Central memory CD8-positive, alpha-beta T cell (primary cell): ENCODE measurements around the gene GADL1.

Source experiments
- ATAC-seq: fragments of 150-1000 bp; cut with Tn5 transposase; replicated peaks from 2 replicates; pipeline ENCODE4 v1.10.0; 2022; ENCODE audit warnings: mild to moderate bottlenecking, moderate FRiP score, moderate number of reproducible peaks; ENCODE audit not compliant: poor library complexity, severe bottlenecking; ENCODE audit errors: extremely low read depth
- DNase-seq, 2 donors: peaks; one replicate each; pipeline ENCODE4 v3.0.0; 2021; ENCODE audit warnings: low spot score in 2 of 2
- H3K27ac Mint-ChIP-seq: one replicate; pipeline ENCODE4 v1.8.0; 2022; ENCODE audit warnings: low read depth, mild to moderate bottlenecking, moderate library complexity, mixed read lengths
- H3K27me3 Mint-ChIP-seq: one replicate; pipeline ENCODE4 v1.8.0; 2022; ENCODE audit warnings: mixed read lengths
- H3K36me3 Mint-ChIP-seq: one replicate; pipeline ENCODE4 v1.8.0; 2022; ENCODE audit warnings: mild to moderate bottlenecking, moderate library complexity, mixed read lengths; ENCODE audit not compliant: insufficient read depth
- H3K4me1 Mint-ChIP-seq: one replicate; pipeline ENCODE4 v1.8.0; 2022; ENCODE audit warnings: mixed read lengths
- H3K4me3 Mint-ChIP-seq: one replicate; pipeline ENCODE4 v1.8.0; 2022; ENCODE audit warnings: mild to moderate bottlenecking, moderate library complexity, mixed read lengths
- H3K9me3 Mint-ChIP-seq: one replicate; pipeline ENCODE4 v1.8.0; 2022; ENCODE audit warnings: mixed read lengths

GADL1 gene

DNA sequence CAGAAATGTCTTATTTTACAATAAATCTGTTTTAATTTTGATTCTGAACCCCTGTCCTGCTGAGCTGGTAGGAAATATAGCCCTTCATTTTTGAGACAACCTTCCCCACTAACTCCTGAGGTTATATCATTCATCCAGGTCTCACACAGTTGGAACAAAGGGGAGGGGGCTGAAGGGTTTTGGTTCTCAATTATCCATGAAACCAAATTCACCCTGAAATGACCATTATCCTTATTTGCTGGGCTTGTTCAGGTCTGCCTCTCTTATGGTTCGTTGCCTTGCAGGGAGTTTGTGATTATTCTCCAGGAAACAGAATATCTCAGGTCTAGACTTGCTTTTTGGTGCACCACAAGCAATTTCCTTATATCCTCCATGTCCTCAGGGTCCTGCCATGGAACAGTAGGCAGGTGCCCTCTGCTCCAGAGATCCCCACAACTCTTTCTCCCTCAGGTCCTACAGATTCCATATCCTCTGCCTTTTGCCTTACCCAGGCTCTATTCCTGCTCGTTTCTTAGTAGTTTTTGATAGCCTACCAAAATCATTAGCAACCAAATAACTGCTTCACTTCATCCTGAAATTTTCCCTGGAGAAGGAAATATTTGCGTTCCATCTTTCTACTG is 193.6 kb downstream of the GADL1 start:
- Mint-ChIP-seq H3K27ac (no peak overlapping the region), H3K27me3 (no peaks in the 10 kb centered on the region), H3K4me1 (peaks cover 17% of the 10 kb centered on the region), H3K36me3 (peaks cover 8% of the 10 kb centered on the region), H3K4me3 (no peak overlapping the region), H3K9me3 (no peaks in the 10 kb centered on the region)
- ATAC-seq (no peak), DNase-seq (no peak)

GRCh38 chr3:30699927-30700326 is 194.5 kb downstream of the GADL1 start:
- Mint-ChIP-seq H3K36me3 (peaks cover 17% of the 10 kb centered on the region), H3K27ac (no peak overlapping the region), H3K27me3 (no peaks in the 10 kb centered on the region), H3K4me1 (peaks cover 22% of the 10 kb centered on the region), H3K9me3 (no peaks in the 10 kb centered on the region), H3K4me3 (no peak overlapping the region)
- ATAC-seq: no peak
- DNase-seq: no peak

GRCh38 chr3:30698549-30698948 is 195.9 kb downstream of the GADL1 start:
- no peak for ATAC-seq
- no peaks in the 10 kb centered on the region for H3K27me3 Mint-ChIP-seq
- H3K36me3 Mint-ChIP-seq: peaks cover 23% of the 10 kb centered on the region
- H3K4me1 Mint-ChIP-seq: peaks cover 29% of the 10 kb centered on the region
- H3K4me3 Mint-ChIP-seq: no peak overlapping the region
- no peak for DNase-seq
- no peak overlapping the region for H3K27ac Mint-ChIP-seq
- H3K9me3 Mint-ChIP-seq: no peaks in the 10 kb centered on the region

- H3K4me1 Mint-ChIP-seq: peaks cover 37% of the 10 kb centered on the region
- H3K4me3 Mint-ChIP-seq: no peak overlapping the region
Observed at GRCh38 chr3:30696896-30697295, 197.6 kb downstream of the GADL1 start.

DNA sequence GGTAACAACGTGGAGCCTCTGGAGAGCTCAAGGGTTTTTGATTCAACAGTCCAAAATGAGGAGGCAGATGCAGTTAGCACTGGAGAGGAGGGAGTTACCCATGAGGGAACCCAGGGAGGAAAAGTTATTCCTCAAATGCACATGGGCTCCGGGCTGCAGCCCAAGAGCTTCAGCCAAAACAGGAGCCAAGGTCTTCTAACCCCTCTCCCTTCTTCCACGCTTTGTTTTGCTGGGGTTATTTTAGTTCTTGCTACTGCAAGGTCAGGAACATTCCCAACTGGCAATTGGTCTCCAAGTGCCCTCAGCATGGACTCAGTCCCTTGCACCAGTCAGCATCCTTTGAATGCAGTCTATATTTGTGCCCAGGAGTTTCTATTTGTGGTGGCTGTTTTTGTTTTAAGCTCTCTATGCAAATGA is 198.1 kb downstream of the GADL1 start:
- ATAC-seq (no peak), DNase-seq (no peak)
- H3K27ac Mint-ChIP-seq: peak overlapping the region; percentile 57
- H3K27me3 Mint-ChIP-seq: no peaks in the 10 kb centered on the region
- no peak overlapping the region for H3K4me3 Mint-ChIP-seq
- peaks cover 37% of the 10 kb centered on the region for H3K4me1 Mint-ChIP-seq
- peaks cover 35% of the 10 kb centered on the region for H3K36me3 Mint-ChIP-seq
- no peaks in the 10 kb centered on the region for H3K9me3 Mint-ChIP-seq

More at GRCh38 chr3:30696896-30697295, 197.6 kb downstream of the GADL1 start:
- Mint-ChIP-seq H3K9me3 (no peaks in the 10 kb centered on the region), H3K36me3 (peaks cover 33% of the 10 kb centered on the region), H3K27ac (peak overlapping the region; percentile 58), H3K27me3 (no peaks in the 10 kb centered on the region)
- ATAC-seq (no peak), DNase-seq (no peak)

DNA sequence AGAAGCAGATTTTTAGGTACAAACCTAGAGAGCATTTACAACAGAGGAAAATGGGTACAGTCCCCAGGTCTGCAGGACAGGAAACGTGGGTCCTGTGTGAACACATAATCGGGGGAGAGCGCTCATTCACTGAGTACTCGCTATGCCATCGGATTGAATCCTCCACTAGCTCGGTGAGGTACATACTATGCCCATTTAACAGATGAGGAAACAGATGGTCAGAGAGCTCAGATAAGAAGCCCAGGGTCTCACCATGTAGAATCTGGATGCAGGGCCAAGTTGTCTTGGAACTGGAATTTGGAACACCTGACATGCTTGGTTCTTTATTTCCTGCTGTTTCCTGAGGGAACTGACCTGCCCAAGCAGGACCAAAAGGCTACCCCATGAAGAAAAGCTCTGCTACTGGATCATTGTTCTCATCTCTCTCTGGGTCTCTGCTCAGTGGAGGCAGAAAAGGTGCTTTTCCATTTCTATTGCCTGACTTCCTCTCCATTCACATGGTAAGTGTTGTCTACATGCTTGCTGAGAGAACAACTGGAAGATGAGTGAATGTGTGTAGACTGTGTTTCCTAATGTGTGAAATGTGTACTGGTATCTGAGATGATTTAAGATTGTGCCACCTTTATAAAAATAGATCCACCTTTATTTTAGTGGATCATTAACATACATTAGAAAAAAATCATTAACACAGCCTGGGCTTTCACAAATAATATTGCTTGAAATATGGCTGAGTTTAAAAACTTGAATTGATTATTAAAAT is 199.0 kb downstream of the GADL1 start:
- no peaks in the 10 kb centered on the region for H3K27me3 Mint-ChIP-seq
- H3K27ac Mint-ChIP-seq: peak overlapping the region; percentile 57

DNA sequence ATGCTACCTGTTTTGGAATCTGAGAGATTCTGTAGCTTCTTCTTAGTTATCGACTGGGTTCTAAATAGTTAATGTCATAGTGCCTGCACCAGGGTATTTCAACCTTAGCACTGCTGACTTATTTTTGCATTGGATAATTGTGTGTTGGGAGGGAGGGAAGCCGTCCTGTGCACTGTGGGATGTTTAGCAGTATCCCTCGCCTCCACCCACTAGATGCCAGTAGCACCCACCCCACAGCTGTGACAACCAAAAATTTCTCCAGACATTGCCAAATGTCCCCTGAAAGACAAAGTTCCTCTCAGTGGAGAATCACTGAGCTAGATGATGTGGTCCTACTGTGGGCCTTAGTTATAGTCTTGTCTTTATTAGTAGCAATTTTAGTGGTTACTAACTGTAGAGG is 199.8 kb downstream of the GADL1 start:
- Mint-ChIP-seq H3K9me3 (no peaks in the 10 kb centered on the region), H3K36me3 (peaks cover 52% of the 10 kb centered on the region), H3K27ac (no peak overlapping the region), H3K4me3 (no peak overlapping the region), H3K4me1 (peaks cover 50% of the 10 kb centered on the region), H3K27me3 (no peaks in the 10 kb centered on the region)
- ATAC-seq: no peak
- no peak for DNase-seq

More for the DNA sequence above, 199.0 kb downstream of the GADL1 start:
- no peak overlapping the region for H3K4me3 Mint-ChIP-seq
- peaks cover 42% of the 10 kb centered on the region for H3K4me1 Mint-ChIP-seq
- ATAC-seq: no peak
- peaks cover 44% of the 10 kb centered on the region for H3K36me3 Mint-ChIP-seq
- H3K9me3 Mint-ChIP-seq: no peaks in the 10 kb centered on the region
- no peak for DNase-seq

- Mint-ChIP-seq H3K36me3 (peaks cover 57% of the 10 kb centered on the region), H3K27ac (no peak overlapping the region), H3K4me3 (no peak overlapping the region), H3K4me1 (peaks cover 53% of the 10 kb centered on the region), H3K27me3 (no peaks in the 10 kb centered on the region), H3K9me3 (no peaks in the 10 kb centered on the region)
- no peak for DNase-seq
- no peak for ATAC-seq
Observed at GRCh38 chr3:30694148-30694547, 200.3 kb downstream of the GADL1 start.

DNA sequence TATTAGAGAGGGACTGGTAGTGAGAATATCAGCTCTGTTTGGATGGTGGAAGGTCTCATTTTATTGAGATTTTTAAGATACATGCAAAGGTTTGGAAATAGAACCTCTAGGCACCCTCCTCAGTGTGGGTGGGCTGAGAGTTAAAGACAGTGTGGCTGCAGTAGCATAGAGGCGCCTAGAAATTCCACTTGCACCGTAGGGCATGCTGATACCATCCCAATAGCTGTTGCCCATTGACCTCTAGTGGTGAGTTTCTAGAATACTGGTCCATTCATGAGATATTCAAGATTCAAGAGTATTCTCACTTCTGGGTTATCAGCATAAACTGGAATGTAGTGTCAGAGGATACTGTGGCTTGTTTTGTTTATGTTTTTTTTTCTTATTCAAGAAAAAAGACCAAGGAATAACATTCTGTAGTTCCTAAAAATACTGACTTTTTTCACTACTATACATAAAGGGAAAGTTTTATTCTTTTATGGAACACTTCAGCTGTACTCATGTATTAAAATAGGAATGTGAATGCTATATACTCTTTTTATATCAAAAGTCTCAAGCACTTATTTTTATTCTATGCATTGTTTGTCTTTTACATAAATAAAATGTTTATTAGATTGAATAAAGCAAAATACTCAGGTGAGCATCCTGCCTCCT is 200.9 kb downstream of the GADL1 start:
- Mint-ChIP-seq H3K27ac (no peak overlapping the region), H3K36me3 (peaks cover 56% of the 10 kb centered on the region), H3K9me3 (no peaks in the 10 kb centered on the region), H3K4me3 (no peak overlapping the region), H3K4me1 (peaks cover 59% of the 10 kb centered on the region), H3K27me3 (no peaks in the 10 kb centered on the region)
- DNase-seq (peak in 1 of 2 donors; percentile 34), ATAC-seq (peak; percentile 91)

DNA sequence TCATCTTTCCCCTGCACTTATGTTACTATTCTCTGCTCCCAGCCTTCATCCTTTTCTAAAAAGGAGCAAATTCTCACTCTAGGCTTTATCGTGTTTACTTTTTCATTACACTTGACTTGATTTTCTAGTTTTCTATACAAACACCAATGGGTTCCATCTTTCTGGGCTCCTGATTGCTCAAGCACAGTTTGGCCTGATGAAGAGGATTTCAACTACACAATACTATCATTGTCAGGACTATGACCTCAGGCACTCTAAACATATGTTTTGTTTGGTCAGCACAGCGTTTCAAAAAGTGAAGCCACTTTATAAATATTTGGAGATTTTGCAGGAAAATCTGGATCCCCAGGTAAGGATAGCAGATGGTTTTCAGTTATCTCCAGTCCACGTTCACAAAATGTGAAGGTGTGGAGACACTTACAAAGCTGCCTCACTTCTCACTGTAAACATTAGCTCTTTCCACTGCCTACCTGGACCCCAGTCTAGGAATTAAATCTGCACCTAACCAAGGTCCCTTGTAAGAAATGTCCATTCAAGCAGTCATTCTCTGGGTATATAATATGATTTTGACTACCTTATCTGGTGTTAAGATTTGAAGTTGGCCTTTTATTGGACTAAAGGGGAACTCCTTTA is 201.8 kb downstream of the GADL1 start:
- no peak for DNase-seq
- no peaks in the 10 kb centered on the region for H3K27me3 Mint-ChIP-seq
- H3K27ac Mint-ChIP-seq: peak overlapping the region; percentile 62
- H3K4me1 Mint-ChIP-seq: peaks cover 66% of the 10 kb centered on the region
- ATAC-seq: no peak
- H3K4me3 Mint-ChIP-seq: no peak overlapping the region
- peaks cover 65% of the 10 kb centered on the region for H3K36me3 Mint-ChIP-seq
- no peaks in the 10 kb centered on the region for H3K9me3 Mint-ChIP-seq

DNA sequence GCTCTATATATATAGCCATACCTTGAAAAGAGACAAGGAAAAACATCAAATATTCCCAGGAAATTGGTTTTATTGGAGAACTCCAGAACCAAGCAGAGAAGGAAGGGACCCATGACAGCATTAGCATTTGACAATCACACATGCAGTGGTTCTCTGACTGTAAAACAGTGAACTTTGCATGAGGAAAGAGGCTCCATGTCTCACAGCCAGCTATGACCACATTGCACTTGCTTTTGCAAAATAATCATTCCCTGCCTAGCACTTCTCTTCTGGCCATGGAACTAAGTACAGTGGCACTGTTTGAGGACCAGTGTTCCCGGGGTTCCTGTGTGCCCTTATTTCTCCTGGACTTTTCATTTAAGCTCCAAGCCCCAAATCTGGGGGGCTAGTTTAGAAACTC is 202.5 kb downstream of the GADL1 start:
- Mint-ChIP-seq H3K9me3 (no peaks in the 10 kb centered on the region), H3K4me3 (no peak overlapping the region), H3K27ac (peak overlapping the region; percentile 93), H3K36me3 (peaks cover 69% of the 10 kb centered on the region), H3K27me3 (no peaks in the 10 kb centered on the region), H3K4me1 (peaks cover 67% of the 10 kb centered on the region)
- DNase-seq: no peak
- no peak for ATAC-seq

GRCh38 chr3:30691249-30691880 is 203.1 kb downstream of the GADL1 start:
- ATAC-seq: no peak
- no peak overlapping the region for H3K4me3 Mint-ChIP-seq
- peaks cover 74% of the 10 kb centered on the region for H3K36me3 Mint-ChIP-seq
- H3K27me3 Mint-ChIP-seq: no peaks in the 10 kb centered on the region
- no peaks in the 10 kb centered on the region for H3K9me3 Mint-ChIP-seq
- no peak for DNase-seq
- peaks cover 67% of the 10 kb centered on the region for H3K4me1 Mint-ChIP-seq
- H3K27ac Mint-ChIP-seq: peak overlapping the region; percentile 93
